Kidney (tissue), 14 donors: Measurements from ENCODE around the gene CTNND2. TPM values are rescaled to one million over a fixed set of nuclear protein-coding genes. Genes with fewer than 3 reads are reported as not detected.

Source experiments
- DNase-seq, 5 donors: peaks; one replicate each; pipeline ENCODE4 v3.0.0-alpha.2; 2013 to 2020
- FAIRE-seq: peaks from 2 replicates; lab custom pipeline; 2012; peaks lifted over from hg19 to GRCh38; lab: Jason Lieb, UNC
- H3K27ac ChIP-seq, 2 donors: one replicate each; pipeline ENCODE4 v1.7.0; 2013; ENCODE audit warnings: low read depth in 2 of 2, low read length in 2 of 2, inconsistent platforms in 1 of 2
- H3K27me3 ChIP-seq: one replicate; pipeline ENCODE4 v1.7.1; 2013; ENCODE audit warnings: low read length, inconsistent platforms; ENCODE audit not compliant: control insufficient read depth, insufficient read depth
- H3K36me3 ChIP-seq, 3 donors: one replicate each; pipeline versions ENCODE4 v1.7.0 to v1.7.1; 2013; ENCODE audit warnings: low read length in 3 of 3, control low read depth in 1 of 3, inconsistent platforms in 1 of 3; ENCODE audit not compliant: insufficient read depth in 3 of 3, control insufficient read depth in 2 of 3
- H3K4me1 ChIP-seq, 3 donors: one replicate each; pipeline versions ENCODE4 v1.7.0 to v1.7.1; 2013; ENCODE audit warnings: low read length in 3 of 3, inconsistent platforms in 1 of 3, low read depth in 1 of 3; ENCODE audit not compliant: control insufficient read depth in 2 of 3, insufficient read depth in 2 of 3
- H3K4me3 ChIP-seq, 3 donors: one replicate each; pipeline versions ENCODE4 v1.7.0 to v1.8.1; 2013; ENCODE audit warnings: low read length in 3 of 3, control low read depth in 1 of 3, inconsistent platforms in 1 of 3
- H3K9ac ChIP-seq, 3 donors: one replicate each; pipeline versions ENCODE4 v1.7.0 to v1.7.1; 2013; ENCODE audit warnings: low read length in 3 of 3, control low read depth in 1 of 3, inconsistent platforms in 1 of 3
- H3K9me3 ChIP-seq, 3 donors: one replicate each; pipeline versions ENCODE4 v1.7.0 to v1.7.1; 2013; ENCODE audit warnings: low read length in 3 of 3, control low read depth in 1 of 3, inconsistent platforms in 1 of 3; ENCODE audit not compliant: control insufficient read depth in 2 of 3, insufficient read depth in 1 of 3
- CTCF ChIP-seq: IDR thresholded peaks from 3 replicates; pipeline ENCODE4 v1.5.1; 2012; ENCODE audit warnings: mild to moderate bottlenecking, moderate library complexity, borderline replicate concordance; ENCODE audit not compliant: insufficient read depth; ENCODE audit errors: extremely low read depth
- intact Hi-C: fragments of 100-400 bp; cut with DNase I; formaldehyde crosslinking; loops from one replicate; pipeline ENCODE4 v1.11.1; 2022
- polyA plus RNA-seq: library from polyadenylated mRNA; stranded (reverse); fragments of 350-450 nt; fragmentation: Illumina TruSeq; extraction: RNeasy Lipid Tissue Mini Kit (QIAGEN cat#74804); gene quantifications from one replicate; pipeline ENCODE4 v1.2.3, GENCODE V29; 2014; ENCODE audit warnings: low read depth, low replicate concordance; ENCODE audit not compliant: insufficient read depth
- total RNA-seq: library from RNA; stranded (reverse); fragmentation: NEBNext Ultra II Directional; extraction: Animal tissue kit (Norgen Biotek cat#: 25700); gene quantifications from one replicate; pipeline ENCODE4 v1.2.1, GENCODE V29; 2021
- donor health status: control.
- donor health status: control.
- donor health status: control.
- donor health status: control.
- donor health status: control.
- donor health status: DM: yes; HTN: yes; CAD: no.
- donor health status: Normal renal cell carcinoma (clear cell type).

Gene CTNND2
- total and polyA plus RNA-seq, 2 donors from 2014 or later, result 0.15 to 0.79 TPM

- Histone ChIP-seq H3K36me3 (no peaks in the 10 kb centered on the region), H3K4me3 (no peak overlapping the region), H3K4me1 (no peaks in the 10 kb centered on the region), H3K27ac (no peak overlapping the region), H3K9ac (no peak overlapping the region), H3K27me3 (no peaks in the 10 kb centered on the region), H3K9me3 (no peaks in the 10 kb centered on the region)
- DNase-seq, result no peak
- TF ChIP-seq CTCF, result no peak
- intact Hi-C loops, result no loop called here
- FAIRE-seq, result no peak
These were observed 35.0 kb downstream of the CTNND2 start for GRCh38 chr5:11869203-11869602.

GRCh38 chr5:11863911-11864310 is 40.3 kb downstream of the CTNND2 start:
- no peak overlapping the region for H3K27ac ChIP-seq
- no peak overlapping the region for H3K9ac ChIP-seq
- TF ChIP-seq CTCF, result no peak
- H3K9me3 ChIP-seq, result no peaks in the 10 kb centered on the region
- no peaks in the 10 kb centered on the region for H3K4me1 ChIP-seq
- FAIRE-seq (no peak), DNase-seq (no peak)
- no peaks in the 10 kb centered on the region for H3K27me3 ChIP-seq
- no peak overlapping the region for H3K4me3 ChIP-seq
- H3K36me3 ChIP-seq, result no peaks in the 10 kb centered on the region
- intact Hi-C loops, result no loop called here

GRCh38 chr5:11857391-11857790 is 46.9 kb downstream of the CTNND2 start:
- H3K9me3 ChIP-seq, result no peaks in the 10 kb centered on the region
- TF ChIP-seq CTCF, result no peak
- no peaks in the 10 kb centered on the region for H3K27me3 ChIP-seq
- H3K9ac ChIP-seq, result no peak overlapping the region
- DNase-seq (no peak), FAIRE-seq (no peak)
- intact Hi-C loops, result no loop called here
- H3K4me3 ChIP-seq, result no peak overlapping the region
- H3K4me1 ChIP-seq, result no peaks in the 10 kb centered on the region
- H3K27ac ChIP-seq, result no peak overlapping the region
- no peaks in the 10 kb centered on the region for H3K36me3 ChIP-seq

GRCh38 chr5:11854936-11855335 is 49.3 kb downstream of the CTNND2 start:
- Histone ChIP-seq H3K27me3 (no peaks in the 10 kb centered on the region), H3K9me3 (no peaks in the 10 kb centered on the region), H3K36me3 (no peaks in the 10 kb centered on the region), H3K27ac (no peak overlapping the region), H3K4me3 (no peak overlapping the region), H3K4me1 (no peaks in the 10 kb centered on the region), H3K9ac (no peak overlapping the region)
- DNase-seq, result no peak
- intact Hi-C loops, result no loop called here
- TF ChIP-seq CTCF, result no peak
- FAIRE-seq, result no peak
